Measurements from ENCODE around the gene TARM1.
"Not testable (repeated sequence)": the region's sequence is repeated elsewhere in the genome, so short reads cannot be mapped to it uniquely, and the experiment has no call there.

TARM1 gene

DNA sequence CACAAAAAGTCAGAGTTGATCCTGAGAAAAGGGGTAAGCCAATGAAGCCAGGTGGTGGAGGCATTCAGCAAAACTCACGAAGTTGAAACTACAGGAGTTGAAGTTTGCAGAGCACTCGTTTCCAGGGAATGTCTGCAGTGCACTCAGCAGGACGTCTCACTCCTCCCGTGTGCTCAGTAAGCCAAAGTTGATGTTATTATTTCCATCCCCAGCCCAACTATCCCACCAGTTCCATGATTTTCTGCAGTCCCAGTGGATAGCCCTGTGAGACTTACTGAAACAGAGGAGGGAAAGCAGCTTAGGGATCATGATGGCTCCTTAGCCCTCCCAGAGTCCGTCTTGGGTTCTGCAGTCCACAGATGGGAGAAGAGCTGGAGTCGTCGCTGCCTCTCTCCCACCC lies at the start of gene TARM1:
TARM1 (minus strand) TSS at position 334 of the 400 bp plus-strand sequence; CDS start at position 309, 25 bp downstream.
- no peak for DNase-seq

DNA sequence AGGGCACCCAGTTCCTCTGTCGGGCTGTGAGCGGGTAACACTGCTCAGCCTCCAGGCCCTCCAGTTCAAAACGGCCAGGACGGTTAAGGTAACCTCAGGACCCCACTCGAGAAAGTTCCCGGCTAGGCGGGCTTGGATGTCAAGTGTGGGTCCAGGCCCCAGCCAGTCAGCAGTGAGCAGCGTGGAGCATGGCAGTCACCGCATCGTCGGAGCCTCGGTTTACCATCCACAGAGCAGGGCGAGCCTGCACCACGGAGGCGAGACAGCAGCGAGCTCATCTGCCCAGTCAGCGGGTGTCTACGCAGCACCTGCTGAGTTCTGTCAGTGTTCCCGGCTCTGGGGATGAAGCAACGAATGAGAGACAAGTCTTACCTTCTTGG lies 48.4 kb upstream of the TARM1 start:
- DNase-seq, result no peak

DNA sequence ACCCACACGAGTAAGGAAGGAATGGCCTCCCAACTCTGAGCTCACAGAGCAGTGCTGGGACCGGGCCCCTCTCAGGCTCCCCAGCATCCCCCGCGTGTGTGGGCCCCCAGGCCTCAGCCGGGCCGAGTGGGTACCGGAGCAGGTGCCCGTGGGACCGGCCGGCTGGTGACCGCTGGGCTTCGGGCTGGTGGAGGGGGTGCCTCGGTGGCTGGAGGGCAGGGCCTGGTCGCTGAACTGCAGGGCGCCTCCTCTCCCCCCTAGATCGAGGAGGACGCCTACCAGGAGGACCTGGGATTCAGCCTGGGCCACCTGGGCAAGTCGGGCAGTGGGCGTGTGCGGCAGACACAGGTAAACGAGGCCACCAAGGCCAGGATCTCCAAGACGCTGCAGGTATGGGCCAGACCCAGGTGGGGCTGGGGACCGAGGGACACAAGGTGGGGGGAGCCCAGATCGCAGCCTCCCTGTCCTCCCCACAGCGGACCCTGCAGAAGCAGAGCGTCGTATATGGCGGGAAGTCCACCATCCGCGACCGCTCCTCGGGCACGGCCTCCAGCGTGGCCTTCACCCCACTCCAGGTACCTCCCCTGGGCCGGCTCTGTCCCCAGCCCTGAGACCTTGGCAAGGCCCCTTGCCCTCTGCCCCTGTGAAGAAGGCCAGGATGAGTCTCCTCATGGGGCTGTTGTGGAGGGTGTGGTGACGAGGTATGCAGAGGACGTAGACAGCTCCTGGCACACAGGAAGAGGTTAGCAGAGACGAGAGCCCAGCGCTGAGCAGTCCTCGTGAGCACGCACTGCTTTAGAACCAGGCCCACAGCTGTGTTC lies 47.8 kb upstream of the TARM1 start:
- no peak for DNase-seq

DNA sequence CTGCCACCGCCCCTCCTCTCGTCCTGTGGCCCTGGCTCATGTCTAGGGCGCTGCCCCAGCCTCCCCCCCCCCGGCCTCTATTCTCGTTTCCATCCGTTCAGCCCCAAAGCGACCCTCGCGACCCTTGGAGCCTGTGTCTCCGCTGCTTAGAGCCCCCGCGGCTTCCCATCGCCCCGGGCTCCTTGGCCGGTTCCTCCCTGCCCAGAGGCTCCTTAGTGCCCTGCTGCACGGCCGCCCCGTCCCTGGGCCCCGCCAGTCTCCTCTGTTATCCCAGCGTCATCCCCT lies 47.2 kb upstream of the TARM1 start:
- no peak for DNase-seq

DNA sequence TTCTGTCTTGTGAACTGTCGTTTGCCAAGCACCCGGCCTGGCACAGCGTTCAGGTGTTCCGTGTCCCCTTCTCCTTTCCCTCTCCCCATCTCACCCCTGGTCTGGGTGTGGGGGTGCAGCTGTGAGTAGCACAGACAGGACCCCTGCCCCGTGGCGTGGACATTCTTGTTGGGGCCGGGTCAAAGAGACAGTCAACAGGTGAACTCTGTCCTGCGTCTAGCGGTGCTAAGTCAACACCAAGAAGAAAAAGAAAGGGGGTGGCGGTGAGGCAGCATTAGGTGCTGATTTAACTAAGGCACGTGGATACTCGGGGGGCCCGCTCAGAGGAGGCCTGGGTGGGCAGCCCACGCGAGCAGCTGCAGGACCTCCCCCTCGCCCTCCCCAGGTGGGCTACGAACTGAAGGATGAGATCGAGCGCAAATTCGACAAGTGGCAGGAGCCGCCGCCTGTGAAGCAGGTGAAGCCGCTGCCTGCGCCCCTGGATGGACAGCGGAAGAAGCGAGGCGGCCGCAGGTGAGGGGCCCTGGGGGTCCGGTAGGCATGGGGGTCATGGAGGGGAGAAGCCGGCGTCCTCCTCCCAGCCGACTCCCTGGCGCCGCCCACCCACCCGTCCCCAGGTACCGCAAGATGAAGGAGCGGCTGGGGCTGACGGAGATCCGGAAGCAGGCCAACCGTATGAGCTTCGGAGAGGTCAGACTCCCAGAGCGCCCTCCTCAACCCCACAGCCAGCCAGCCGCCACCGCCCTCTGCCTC lies 46.7 kb upstream of the TARM1 start:
- no peak for DNase-seq

DNA sequence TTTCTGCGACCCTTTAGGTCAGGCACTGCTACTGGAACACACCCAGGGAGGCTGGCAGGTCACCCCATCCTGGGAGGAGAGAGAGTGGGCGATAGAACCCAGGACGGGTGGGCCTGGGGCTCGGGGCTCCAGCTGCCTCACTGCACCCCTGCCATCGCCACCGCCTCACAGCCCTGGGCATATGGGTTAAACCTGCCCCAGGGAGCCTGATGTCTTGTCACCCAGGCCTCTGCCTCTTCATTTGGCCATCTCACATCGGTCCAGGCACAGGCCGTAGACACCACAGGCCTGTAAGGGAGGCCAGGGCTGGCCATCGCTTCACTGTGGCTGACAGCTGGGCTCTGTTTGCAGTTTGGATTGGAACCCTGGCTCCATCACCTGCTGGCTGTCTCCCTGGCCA lies 44.5 kb upstream of the TARM1 start:
- DNase-seq, result no peak

DNA sequence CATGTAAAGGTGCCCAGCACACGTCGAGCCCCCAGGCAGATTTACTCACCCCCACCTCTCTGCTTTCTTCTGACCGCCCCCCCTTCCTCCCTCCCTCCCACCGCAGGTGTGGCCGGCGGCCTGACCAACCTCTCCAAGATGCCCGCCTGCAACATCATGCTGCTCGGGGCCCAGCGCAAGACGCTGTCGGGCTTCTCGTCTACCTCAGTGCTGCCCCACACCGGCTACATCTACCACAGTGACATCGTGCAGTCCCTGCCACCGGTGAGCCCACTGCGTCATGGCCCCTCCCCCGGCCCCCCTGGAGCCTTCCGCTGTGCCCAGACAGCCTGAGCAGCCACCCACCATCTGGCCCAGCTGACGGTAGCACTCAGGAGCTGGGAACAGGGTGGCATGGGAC lies 43.2 kb upstream of the TARM1 start:
- no peak for DNase-seq

DNA sequence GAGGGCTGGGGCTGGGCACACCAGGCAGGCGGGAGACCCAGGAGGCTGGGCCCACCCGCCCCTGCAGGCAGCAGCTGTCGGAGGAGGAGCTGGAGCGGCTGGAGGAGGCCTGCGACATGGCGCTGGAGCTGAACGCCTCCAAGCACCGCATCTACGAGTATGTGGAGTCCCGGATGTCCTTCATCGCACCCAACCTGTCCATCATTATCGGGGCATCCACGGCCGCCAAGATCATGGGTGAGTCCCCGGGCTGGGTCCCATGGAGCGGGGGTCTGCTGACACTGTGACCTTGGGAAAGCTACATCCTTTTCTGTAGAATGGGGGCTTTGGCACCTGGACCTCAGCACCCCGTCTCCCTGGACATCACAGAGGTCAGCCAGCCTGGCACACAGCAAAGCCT lies 42.5 kb upstream of the TARM1 start:
- no peak for DNase-seq

DNA sequence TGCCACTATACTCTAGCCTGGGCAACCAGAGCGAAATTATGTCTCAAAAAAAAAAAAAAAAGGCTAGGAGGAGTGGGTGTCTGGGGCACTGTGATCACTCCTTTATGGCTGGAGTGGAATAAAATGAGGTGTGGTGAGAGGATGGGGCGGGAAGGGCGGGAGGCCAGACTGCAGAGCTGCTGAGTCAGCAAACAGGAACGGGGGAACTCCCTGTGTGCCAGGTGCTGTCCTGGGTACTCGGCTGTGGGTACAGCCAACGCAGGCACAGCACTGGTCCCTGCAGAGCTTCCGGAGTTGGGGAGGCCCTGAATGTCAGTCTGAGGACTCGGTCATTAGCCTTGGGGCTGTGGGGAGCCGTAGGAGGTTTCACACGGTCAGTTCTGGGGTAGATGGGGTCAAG lies 40.1 kb upstream of the TARM1 start:
- DNase-seq, result no peak

DNA sequence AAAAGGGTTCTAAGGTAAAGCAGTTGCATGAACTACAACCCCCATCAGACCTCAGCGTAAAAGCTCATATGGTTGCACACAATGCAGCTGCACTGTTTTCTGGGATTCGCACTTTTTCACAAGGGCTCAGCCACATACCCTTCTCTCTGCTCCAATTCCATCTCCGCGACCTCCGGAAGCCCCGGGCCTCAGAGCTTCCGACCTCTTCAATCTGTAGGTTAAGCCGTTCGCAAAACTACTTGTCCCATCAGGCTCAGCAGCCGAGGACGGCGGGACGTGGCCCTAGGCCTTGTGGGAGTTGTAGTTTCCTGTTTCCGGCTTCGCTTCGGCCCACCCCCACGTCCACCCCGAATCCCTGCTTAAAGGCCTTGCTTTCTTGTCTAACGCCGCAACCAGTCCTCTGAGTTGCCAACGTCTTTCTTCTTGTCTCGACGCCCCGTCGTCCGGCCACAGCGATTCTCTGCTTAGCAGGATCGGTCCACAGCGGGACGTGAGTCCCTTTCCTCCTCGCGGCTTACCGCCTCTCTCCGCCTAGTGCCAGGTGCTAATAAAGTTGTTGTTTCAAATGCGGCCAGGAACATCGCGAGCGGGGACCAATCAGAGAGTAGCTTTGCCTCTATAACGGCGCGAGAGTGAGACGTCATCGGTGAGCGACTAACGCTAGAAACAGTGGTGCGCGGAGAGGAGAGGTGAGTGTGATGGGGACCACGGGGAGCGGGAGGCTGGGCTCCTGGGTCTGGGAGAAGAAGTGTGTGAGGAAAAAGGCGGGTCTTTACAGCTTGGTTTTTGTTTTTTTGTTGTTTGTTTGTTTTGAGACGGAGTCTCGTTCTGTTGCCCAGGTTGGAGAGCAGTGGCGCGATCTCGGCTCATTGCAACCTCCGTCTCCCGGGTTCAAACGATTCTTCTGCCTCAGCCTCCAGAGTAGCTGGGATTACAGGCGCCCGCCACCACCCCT lies 34.2 kb upstream of the TARM1 start, which contains the start of the genes PRPF31 and TFPT:
PRPF31 (plus strand) TSS at position 646 of the 955 bp plus-strand sequence. CDS start 2,525 bp downstream, outside the sequence.
TFPT (minus strand) TSS at position 549 of the 955 bp plus-strand sequence; CDS start at position 161, 388 bp downstream.
- DNase-seq, result peak; percentile 98

DNA sequence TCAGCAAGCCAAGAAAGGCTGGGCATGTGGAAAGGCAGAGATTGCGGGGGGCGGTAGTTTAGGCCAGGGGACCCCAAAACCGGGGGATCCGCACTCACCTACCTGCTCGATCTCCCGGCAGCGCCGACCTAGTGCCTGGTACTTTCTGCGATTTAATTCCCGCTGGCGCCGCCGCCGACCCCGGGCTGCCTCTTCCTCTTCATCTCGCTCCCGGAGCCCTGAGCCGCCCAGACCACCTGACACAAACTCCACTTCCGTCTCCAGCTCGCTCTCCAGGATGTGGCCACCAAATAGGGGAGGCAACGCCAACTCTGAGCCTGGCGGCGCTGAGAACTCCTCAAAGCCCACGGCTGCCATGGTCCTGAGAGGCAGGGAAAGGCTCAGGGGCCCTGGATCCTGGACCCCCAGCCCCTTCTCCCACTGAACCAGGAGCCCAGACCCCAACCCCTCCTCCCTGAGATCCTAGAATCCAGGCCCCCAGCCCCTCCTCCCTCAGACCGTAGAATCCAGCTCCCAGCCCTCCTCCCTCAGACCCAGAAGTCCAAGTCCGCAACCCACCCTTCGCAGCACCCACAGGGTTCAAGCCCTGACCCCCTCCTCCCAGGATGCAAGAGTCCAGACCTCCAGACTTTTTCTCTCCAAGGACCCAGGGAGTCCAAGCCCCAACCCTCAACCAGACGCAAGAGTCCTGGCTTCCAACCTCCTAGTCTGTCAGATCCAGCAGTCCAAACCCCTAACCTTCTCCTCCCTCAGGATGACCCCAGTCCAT lies 33.4 kb upstream of the TARM1 start:
- no peak for DNase-seq

DNA sequence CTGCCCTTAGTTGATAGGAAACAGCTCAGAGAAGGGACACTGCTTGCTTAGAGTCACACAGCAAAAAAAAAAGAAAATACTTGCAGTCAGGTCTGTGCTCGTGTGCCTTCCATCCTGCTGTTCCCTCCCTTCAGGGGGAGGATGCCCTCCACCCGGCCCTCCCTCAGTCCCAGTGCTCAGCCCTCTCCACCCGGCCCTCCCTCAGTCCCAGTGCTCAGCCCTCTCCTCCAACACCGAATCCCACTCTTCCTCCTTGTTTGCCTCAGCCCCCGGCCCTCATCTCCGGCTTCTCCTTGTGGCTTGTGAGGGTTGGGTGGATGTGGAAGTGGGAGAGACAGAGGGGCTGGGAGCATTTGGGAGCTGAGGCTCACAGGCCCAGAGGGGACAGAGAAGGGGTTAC lies 28.5 kb upstream of the TARM1 start:
- DNase-seq, result no peak

DNA sequence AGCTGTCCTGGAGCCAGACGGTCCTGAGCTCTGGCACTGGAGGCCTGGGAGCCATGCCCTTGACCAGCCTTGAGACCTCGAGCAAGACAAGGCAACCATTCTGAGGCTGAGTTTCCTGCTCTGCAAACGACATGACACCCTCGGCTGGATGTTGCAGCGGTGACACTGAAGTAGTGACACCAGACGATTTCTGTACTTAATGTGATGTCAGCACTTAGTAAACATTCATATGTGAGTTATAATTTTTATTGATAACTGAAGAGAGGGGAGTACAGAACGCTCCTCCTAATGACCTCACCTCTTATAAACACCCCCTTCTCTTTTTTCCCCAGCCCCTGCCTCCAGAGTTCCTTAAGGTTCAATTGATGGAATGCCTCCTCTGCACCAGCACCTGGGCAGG lies 27.3 kb upstream of the TARM1 start:
- no peak for DNase-seq

DNA sequence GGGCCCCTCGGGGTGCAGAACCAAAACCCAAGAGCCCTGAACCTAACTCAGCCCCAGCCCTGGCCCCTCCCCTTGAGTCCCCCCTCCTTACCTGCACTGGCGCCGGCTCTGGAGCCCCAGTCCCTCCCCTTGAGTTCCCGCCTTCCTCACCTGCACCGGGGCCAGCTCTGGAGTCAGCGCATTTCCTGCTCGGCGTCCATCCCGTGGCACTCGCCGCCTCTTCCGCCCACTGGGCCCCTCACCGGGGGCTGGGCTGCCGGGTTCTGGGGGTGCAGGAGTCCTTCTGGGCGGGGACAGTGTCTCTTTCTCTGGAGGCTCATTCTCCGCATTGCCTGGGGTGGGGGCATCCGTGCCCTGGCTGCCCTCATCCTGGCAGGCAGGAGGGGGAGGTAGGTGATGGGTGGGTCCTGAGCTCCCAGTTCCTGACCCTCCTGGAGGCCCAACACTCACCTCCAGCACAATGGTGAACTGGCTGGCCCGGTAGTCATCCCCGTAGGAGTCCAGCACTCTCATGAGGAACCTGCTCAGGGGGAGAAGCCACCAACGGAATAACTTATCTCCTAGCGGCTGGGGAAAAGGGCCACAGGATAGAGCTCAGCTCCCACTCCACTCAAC lies 26.8 kb upstream of the TARM1 start:
- no peak for DNase-seq

DNA sequence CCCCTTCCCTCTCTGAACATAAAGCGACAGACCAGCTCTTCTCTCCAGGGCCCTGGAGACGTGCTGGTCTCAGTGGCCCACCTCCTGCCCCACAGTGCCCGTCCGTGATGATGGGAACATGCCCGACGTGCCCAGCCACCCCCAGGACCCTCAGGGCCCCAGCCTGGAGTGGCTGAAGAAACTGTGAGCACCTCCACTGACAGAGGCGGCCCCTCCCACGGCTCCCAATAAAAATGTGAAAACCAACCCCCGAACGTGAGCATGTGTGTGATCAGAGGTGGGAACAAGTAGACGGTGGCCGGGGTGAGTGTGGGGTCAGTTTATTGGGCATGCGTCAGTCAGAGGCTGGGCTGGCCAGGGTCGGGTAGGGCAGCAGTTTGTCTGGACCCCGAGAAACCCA lies 25.6 kb upstream of the TARM1 start:
- DNase-seq, result no peak

DNA sequence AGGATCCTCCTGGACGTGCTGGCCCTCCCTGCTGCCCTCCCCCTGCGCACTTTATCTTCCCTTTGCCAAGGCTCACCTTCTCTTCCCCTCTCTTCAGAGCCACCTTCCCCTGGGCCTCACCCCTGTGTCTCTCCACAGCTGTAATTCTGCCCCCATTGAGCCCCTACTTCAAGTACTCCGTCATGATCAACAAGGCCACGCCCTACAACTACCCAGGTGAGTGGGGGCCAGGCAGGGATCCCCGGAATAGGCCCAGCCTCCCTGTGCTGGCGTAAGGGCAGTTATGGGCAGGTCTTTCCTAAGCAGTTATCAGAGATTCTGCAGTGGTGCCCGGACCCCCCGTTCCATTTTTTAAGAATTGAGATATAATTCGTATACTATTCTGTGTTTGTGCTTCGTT lies 24.6 kb upstream of the TARM1 start:
- no peak for DNase-seq

DNA sequence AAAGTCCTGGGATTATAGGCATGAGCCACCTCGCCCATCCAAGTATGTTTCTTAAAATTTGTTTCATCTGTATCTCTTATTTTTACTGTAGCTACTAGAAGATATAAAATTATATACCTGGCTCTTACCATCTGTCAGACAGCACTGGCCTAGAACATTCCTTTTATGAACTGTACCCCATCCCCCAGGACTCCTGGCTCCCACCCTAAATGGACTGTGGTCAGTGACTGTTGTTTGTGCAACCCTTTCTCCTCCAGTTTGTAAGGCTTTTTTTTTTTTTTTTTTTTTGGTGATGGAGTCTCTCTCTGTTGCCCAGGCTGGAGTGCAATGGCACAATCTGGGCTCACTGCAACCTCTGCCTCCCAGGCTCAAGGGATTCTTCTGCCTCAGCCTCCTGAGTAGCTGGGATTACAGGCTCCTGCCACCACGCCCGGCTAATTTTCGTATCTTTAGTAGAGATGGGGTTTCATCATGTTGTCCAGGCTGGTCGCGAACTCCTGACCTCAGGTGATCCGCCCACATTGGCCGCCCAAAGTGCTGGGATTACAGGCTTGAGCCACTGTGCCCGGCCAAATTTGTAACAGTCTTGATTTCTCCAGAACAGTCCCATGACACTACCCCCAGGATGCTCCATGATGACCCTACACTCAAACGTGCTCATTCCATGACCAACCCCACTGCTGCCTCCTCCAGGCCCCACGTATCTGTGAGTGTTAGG lies 24.0 kb upstream of the TARM1 start:
- no peak for DNase-seq

DNA sequence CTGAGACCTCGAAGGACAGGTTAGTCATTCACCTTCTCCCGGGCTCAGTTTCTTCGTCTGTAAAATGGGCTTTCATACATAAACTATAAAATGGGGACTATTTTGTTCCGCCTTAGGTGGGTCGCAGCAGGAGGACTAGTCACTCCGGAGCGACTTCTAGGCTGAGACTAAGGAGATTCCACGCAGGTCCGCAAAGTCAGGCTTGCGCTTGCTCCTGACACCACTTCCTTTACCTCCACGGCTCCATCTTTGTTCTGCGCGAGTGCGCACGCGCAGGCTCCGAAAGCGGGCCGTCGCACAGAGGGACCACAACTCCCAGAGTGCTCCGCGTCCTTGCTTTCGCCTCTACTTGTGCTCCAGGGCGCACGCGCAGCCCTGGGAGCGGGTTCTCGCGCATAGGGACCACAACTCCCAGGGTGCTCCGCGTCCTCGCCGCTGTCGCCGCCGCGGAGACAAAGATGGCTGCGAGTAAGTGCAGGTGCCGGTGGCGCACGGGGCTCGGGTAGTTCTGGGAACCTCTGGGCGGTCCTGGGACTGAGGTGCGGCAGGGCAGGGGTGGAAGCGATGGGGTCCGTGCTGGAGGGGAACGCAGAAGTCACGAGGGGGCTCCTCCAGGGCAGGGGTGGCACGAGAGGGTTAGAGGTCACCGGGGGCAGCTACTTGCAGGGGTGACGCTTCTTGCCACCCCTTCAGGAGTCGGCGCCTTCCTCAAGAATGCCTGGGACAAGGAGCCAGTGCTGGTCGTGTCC lies 21.4 kb upstream of the TARM1 start, which contains the start of gene NDUFA3:
NDUFA3 (plus strand) TSS at position 435 of the 749 bp plus-strand sequence; CDS start at position 459, 24 bp downstream.
- peak; percentile 99 for DNase-seq

DNA sequence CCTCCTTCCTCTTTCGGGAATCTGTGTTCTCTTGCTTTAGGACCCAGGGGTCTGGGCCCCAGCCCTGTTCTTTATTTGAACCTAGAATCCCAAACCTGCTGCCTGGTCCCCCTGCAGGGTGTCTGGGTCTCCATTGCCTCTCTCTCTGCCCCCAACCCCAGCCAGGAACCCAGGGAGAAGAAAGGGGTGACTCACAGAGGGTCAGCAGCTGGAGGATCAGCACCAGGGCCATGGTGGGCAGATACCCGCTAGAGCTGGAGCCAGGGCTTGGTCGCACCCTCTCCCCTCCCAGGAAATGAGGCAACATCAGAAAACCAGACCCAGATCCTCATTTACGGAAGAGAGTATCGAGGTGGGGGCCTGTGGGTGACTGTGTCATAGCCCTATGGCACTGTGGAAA lies 19.4 kb upstream of the TARM1 start, which contains the start of gene OSCAR:
OSCAR (minus strand) TSS at position 243 of the 400 bp plus-strand sequence; CDS start at position 232, 11 bp downstream.
- no peak for DNase-seq

DNA sequence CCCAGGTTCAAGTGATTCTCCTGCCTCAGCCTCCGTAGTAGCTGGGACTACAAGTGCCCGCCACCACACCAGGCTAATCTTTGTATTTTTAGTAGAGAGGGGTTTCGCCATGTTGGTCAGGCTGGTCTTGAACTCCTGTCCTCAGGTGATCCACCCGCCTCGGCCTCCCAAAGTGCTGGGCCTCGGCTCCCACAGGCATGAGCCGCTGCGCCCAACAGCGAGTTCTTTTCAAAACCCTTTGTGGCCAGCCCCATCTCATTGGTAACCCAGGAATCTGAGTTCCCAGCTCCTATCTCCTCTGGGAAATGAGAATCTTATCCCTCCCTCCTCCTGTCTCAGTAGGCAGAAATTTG lies 18.7 kb upstream of the TARM1 start:
- DNase-seq, result not testable (repeated sequence)
